K562 (cell line): Measurements from ENCODE around the gene HES4.

ENCODE experiments used
- CTCF ChIP-seq, 3 experiments: IDR thresholded peaks in 2 of 3; conservative IDR thresholded peaks in 1 of 3; 2 replicates each; pipeline ENCODE4 v1.5.1; 2011 to 2012; ENCODE audit warnings: low read length in 3 of 3, mild to moderate bottlenecking in 3 of 3, control low read depth in 2 of 3, improper control_type of control experiment in 1 of 3, inconsistent platforms in 1 of 3, low read depth in 1 of 3, mixed read lengths in 1 of 3, moderate library complexity in 1 of 3; ENCODE audit not compliant: insufficient read depth in 2 of 3
- POLR2AphosphoS5 ChIP-seq: IDR thresholded peaks from 2 replicates; pipeline ENCODE4 v1.6.1; 2011; ENCODE audit warnings: mild to moderate bottlenecking, low read depth, low read length, moderate library complexity; ENCODE audit not compliant: control insufficient read depth, insufficient read depth
- ZNF507 ChIP-seq: conservative IDR thresholded peaks from 2 replicates; pipeline ENCODE4 v1.6.1; 2017; ENCODE audit warnings: missing genetic modification characterization, missing compliant biosample characterization

GRCh38 chr1:974293-974640 is 25.6 kb downstream of the HES4 start:
- no peak for TF ChIP-seq POLR2AphosphoS5
- no peak for TF ChIP-seq CTCF (IDR thresholded peaks at IDR 0.05 in 2 of 3, conservative IDR thresholded peaks at IDR 0.05 in 1 of 3; ENCODE audit: insufficient read depth in 2 of 3, low read depth in 1 of 3, low read length in 3 of 3)
- no peak for TF ChIP-seq ZNF507 (tag)
